ENCODE measurements around the gene GAGE12D. TPM values are rescaled to one million over a fixed set of nuclear protein-coding genes. Genes with fewer than 3 reads are reported as not detected.
"Not testable (repeated sequence)": the region's sequence is repeated elsewhere in the genome, so short reads cannot be mapped to it uniquely, and the experiment has no call there.

The GAGE12D gene
- not detected for total RNA-seq
- polyA plus RNA-seq = not detected
- long read RNA-seq, donor 1 = 0 reads
- long read RNA-seq, donor 2 = 0 reads
- long read RNA-seq, donor 3 = 0 reads

- WGBS, 4 donors = no CpG with 5 or more reads among the region's 16 CpGs
- ATAC-seq; H3K27me3 ChIP-seq; H3K4me3 ChIP-seq; H3K4me1 ChIP-seq; DNase-seq; H3K27ac ChIP-seq; H3K9me3 ChIP-seq; H3K36me3 ChIP-seq; intact Hi-C loops (cut with DNase I): not testable (repeated sequence)
Observed at GRCh38 chrX:49541433-49541832, at the start of gene GAGE12D. TSS of gene GAGE12D (plus strand) at chrX:49541733. CDS start at chrX:49542888, 1,155 bp downstream.

GRCh38 chrX:49531877-49532276 is 9.7 kb upstream of the GAGE12D start, which contains the start of gene GAGE12C:
TSS of gene GAGE12C (plus strand) at chrX:49532177. CDS start at chrX:49533332, 1,155 bp downstream.
- H3K27ac ChIP-seq; ATAC-seq; intact Hi-C loops (cut with DNase I); H3K36me3 ChIP-seq; H3K9me3 ChIP-seq; DNase-seq; H3K4me1 ChIP-seq; H3K27me3 ChIP-seq; H3K4me3 ChIP-seq: not testable (repeated sequence)
- no CpG with 5 or more reads among the region's 16 CpGs for WGBS, 4 donors

- intact Hi-C loops (cut with DNase I); H3K36me3 ChIP-seq; DNase-seq; H3K4me3 ChIP-seq; H3K4me1 ChIP-seq; H3K9me3 ChIP-seq; ATAC-seq; H3K27ac ChIP-seq; H3K27me3 ChIP-seq: not testable (repeated sequence)
- WGBS, 4 donors = no CpG with 5 or more reads among the region's 16 CpGs
Observed at GRCh38 chrX:49550989-49551388, 9.5 kb downstream of the GAGE12D start, which contains the start of gene GAGE12E. TSS of gene GAGE12E (plus strand) at chrX:49551289. CDS start at chrX:49552444, 1,155 bp downstream.

GRCh38 chrX:49560542-49560941 is 19.0 kb downstream of the GAGE12D start, which contains the start of gene GAGE12F:
TSS of gene GAGE12F (plus strand) at chrX:49560842. CDS start at chrX:49561997, 1,155 bp downstream.
- no CpG with 5 or more reads among the region's 16 CpGs for WGBS, 4 donors

GRCh38 chrX:49568728-49569127 is 27.2 kb downstream of the GAGE12D start:
- H3K36me3 ChIP-seq; ATAC-seq; H3K27me3 ChIP-seq; H3K4me1 ChIP-seq; intact Hi-C loops (cut with DNase I); H3K4me3 ChIP-seq; H3K27ac ChIP-seq; H3K9me3 ChIP-seq: not testable (repeated sequence)
- peak in 2 of 5 donors; percentile 5 to 15 for DNase-seq
- no CpG with 5 or more reads among the region's 11 CpGs for WGBS, 4 donors

More at GRCh38 chrX:49560542-49560941, 19.0 kb downstream of the GAGE12D start, which contains the start of gene GAGE12F:
- H3K36me3 ChIP-seq; H3K9me3 ChIP-seq; H3K27ac ChIP-seq; H3K4me1 ChIP-seq; DNase-seq; H3K4me3 ChIP-seq; intact Hi-C loops (cut with DNase I); H3K27me3 ChIP-seq; ATAC-seq: not testable (repeated sequence)

GRCh38 chrX:49569152-49569551 is 27.6 kb downstream of the GAGE12D start:
- 88% methylated on average over 10 of the region's 13 CpGs; no CpG with 5 or more reads in 3 of the 4 donors for WGBS, 4 donors
- intact Hi-C loops (cut with DNase I); H3K27ac ChIP-seq; ATAC-seq; H3K4me3 ChIP-seq; H3K4me1 ChIP-seq; H3K27me3 ChIP-seq; H3K36me3 ChIP-seq; H3K9me3 ChIP-seq: not testable (repeated sequence)
- peak in 1 of 5 donors; percentile 6 for DNase-seq

GRCh38 chrX:49570100-49570499 is 28.6 kb downstream of the GAGE12D start, which contains the start of gene GAGE12G:
TSS of gene GAGE12G (plus strand) at chrX:49570400. CDS start at chrX:49571555, 1,155 bp downstream.
- ATAC-seq; H3K36me3 ChIP-seq; H3K4me3 ChIP-seq; DNase-seq; intact Hi-C loops (cut with DNase I); H3K9me3 ChIP-seq; H3K27me3 ChIP-seq; H3K4me1 ChIP-seq; H3K27ac ChIP-seq: not testable (repeated sequence)
- no CpG with 5 or more reads among the region's 16 CpGs for WGBS, 4 donors

GRCh38 chrX:49579649-49580048 is 38.1 kb downstream of the GAGE12D start, which contains the start of gene GAGE12H:
TSS of gene GAGE12H (plus strand) at chrX:49579949. CDS start at chrX:49581104, 1,155 bp downstream.
- H3K9me3 ChIP-seq; DNase-seq; H3K27me3 ChIP-seq; H3K4me1 ChIP-seq; H3K27ac ChIP-seq; H3K36me3 ChIP-seq; H3K4me3 ChIP-seq; ATAC-seq; intact Hi-C loops (cut with DNase I): not testable (repeated sequence)
- no CpG with 5 or more reads among the region's 16 CpGs for WGBS, 4 donors

- intact Hi-C loops (cut with DNase I); H3K36me3 ChIP-seq; H3K27me3 ChIP-seq; H3K4me3 ChIP-seq; H3K9me3 ChIP-seq; H3K27ac ChIP-seq; DNase-seq; ATAC-seq; H3K4me1 ChIP-seq: not testable (repeated sequence)
- WGBS, 4 donors = no CpG with 5 or more reads among the region's 16 CpGs
Observed at GRCh38 chrX:49589196-49589595, 47.7 kb downstream of the GAGE12D start, which contains the start of gene GAGE2A. TSS of gene GAGE2A (plus strand) at chrX:49589496. CDS start at chrX:49590651, 1,155 bp downstream.

- DNase-seq = peak in 4 of 5 donors; percentile 13 to 43 (median 26)
- H3K36me3 ChIP-seq; H3K4me3 ChIP-seq; H3K9me3 ChIP-seq; H3K4me1 ChIP-seq; H3K27ac ChIP-seq; ATAC-seq; H3K27me3 ChIP-seq; intact Hi-C loops (cut with DNase I): not testable (repeated sequence)
- WGBS, 4 donors = 88 to 92% (median 89%) methylated on average over 24 to 33 of the region's 37 CpGs
Observed at GRCh38 chrX:49589769-49590478, 48.4 kb downstream of the GAGE12D start.

- H3K27me3 ChIP-seq; H3K27ac ChIP-seq; H3K4me1 ChIP-seq; ATAC-seq; DNase-seq; H3K36me3 ChIP-seq; intact Hi-C loops (cut with DNase I); H3K4me3 ChIP-seq; H3K9me3 ChIP-seq: not testable (repeated sequence)
- 85 to 96% (median 91%) methylated on average over 10 to 15 of the region's 17 CpGs for WGBS, 4 donors
Observed at GRCh38 chrX:49590488-49590887, 49.0 kb downstream of the GAGE12D start.
